Limb (tissue), 2 donors: Measurements from ENCODE around the gene TBC1D22A.
A peak's percentile ranks its signal among the peaks of the same experiment; 100 is the strongest.

ENCODE experiments used
- DNase-seq, 2 donors: peaks; one replicate each; pipeline ENCODE4 v3.0.0-alpha.2; 2016; ENCODE audit errors: extremely low spot score in 2 of 2

The TBC1D22A gene

GRCh38 chr22:46737105-46737975 is 25.1 kb upstream of the TBC1D22A start:
- peak; percentile 38 to 83 for DNase-seq

- DNase-seq = peak; percentile 82 to 93
Measured at GRCh38 chr22:46737976-46738646, 24.3 kb upstream of the TBC1D22A start, which contains the start of gene CERK. Gene CERK, minus strand, starts transcription at chr22:46738252. Its CDS starts 104 bp downstream, at chr22:46738148.

- DNase-seq = no peak
Measured at GRCh38 chr22:46738647-46739093, 23.8 kb upstream of the TBC1D22A start.

- peak in 1 of 2 donors; percentile 64 for DNase-seq
Measured at GRCh38 chr22:46739094-46739870, 23.2 kb upstream of the TBC1D22A start.

- peak in 1 of 2 donors; percentile 20 for DNase-seq
Measured at GRCh38 chr22:46740910-46741780, 21.3 kb upstream of the TBC1D22A start.

- peak in 1 of 2 donors; percentile 21 for DNase-seq
Measured at GRCh38 chr22:46741974-46742519, 20.4 kb upstream of the TBC1D22A start.

- peak in 1 of 2 donors; percentile 21 for DNase-seq
Measured at GRCh38 chr22:46742576-46743221, 19.8 kb upstream of the TBC1D22A start.

GRCh38 chr22:46744581-46744980 is 17.9 kb upstream of the TBC1D22A start:
- DNase-seq = no peak

GRCh38 chr22:46746192-46746591 is 16.3 kb upstream of the TBC1D22A start:
- DNase-seq = no peak

- no peak for DNase-seq
Measured at GRCh38 chr22:46746620-46747019, 15.8 kb upstream of the TBC1D22A start.

- DNase-seq = no peak
Measured at GRCh38 chr22:46747646-46748045, 14.8 kb upstream of the TBC1D22A start.

GRCh38 chr22:46748206-46748907 is 14.1 kb upstream of the TBC1D22A start:
- DNase-seq = no peak

GRCh38 chr22:46748908-46749675 is 13.4 kb upstream of the TBC1D22A start:
- DNase-seq = peak in 1 of 2 donors; percentile 23

GRCh38 chr22:46749682-46750529 is 12.5 kb upstream of the TBC1D22A start:
- no peak for DNase-seq

- no peak for DNase-seq
Measured at GRCh38 chr22:46750530-46750800, 12.0 kb upstream of the TBC1D22A start.

GRCh38 chr22:46750863-46751443 is 11.5 kb upstream of the TBC1D22A start:
- DNase-seq = peak in 1 of 2 donors; percentile 32

GRCh38 chr22:46752286-46752987 is 10.0 kb upstream of the TBC1D22A start:
- no peak for DNase-seq
